Choroid plexus epithelial cell (primary cell): Measurements from ENCODE around the gene ZDHHC9.

Source experiments
- DNase-seq: peaks from one replicate; pipeline ENCODE4 v3.0.0-alpha.2; 2010; ENCODE audit warnings: low read depth
- H3K4me3 ChIP-seq: 2 replicates; pipeline ENCODE4 v1.5.1; 2011; ENCODE audit warnings: low read depth, mild to moderate bottlenecking, control low read depth, low read length, moderate library complexity
- CTCF ChIP-seq: conservative IDR thresholded peaks from 2 replicates; pipeline ENCODE4 v1.5.1; 2011; ENCODE audit warnings: low read depth, mild to moderate bottlenecking, control low read depth, inconsistent platforms, low read length, moderate library complexity

ZDHHC9 gene

GRCh38 chrX:129831091-129831885, 12.4 kb downstream of the ZDHHC9 start:
- TF ChIP-seq CTCF, result no peak
- DNase-seq, result no peak

GRCh38 chrX:129830494-129830893, 13.2 kb downstream of the ZDHHC9 start:
- TF ChIP-seq CTCF, result no peak
- no peak overlapping the region for H3K4me3 ChIP-seq
- no peak for DNase-seq

More at GRCh38 chrX:129831091-129831885, 12.4 kb downstream of the ZDHHC9 start:
- H3K4me3 ChIP-seq, result no peak overlapping the region

- TF ChIP-seq CTCF, result no peak
- no peak overlapping the region for H3K4me3 ChIP-seq
- DNase-seq, result no peak
Measured at GRCh38 chrX:129825746-129826505, 17.8 kb downstream of the ZDHHC9 start.

DNA sequence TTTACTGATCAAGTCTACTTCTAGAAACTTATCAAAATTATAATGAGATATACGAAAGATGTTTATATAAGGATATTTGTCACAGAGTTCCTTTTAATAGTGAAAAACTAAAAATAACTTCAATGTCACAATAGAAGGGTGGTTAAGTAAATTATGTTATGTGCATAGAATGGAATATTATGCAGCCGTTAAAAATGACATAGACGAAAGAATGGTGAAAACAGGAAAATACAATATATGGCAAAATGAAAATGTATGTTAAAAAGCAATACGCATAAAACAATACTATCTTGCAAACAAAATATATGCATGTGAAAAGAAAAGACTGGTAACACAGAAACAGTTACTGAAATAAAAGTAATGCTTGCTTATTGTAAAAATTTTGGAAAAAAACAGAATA, 19.1 kb downstream of the ZDHHC9 start:
- no peak for TF ChIP-seq CTCF
- H3K4me3 ChIP-seq, result no peak overlapping the region

DNA sequence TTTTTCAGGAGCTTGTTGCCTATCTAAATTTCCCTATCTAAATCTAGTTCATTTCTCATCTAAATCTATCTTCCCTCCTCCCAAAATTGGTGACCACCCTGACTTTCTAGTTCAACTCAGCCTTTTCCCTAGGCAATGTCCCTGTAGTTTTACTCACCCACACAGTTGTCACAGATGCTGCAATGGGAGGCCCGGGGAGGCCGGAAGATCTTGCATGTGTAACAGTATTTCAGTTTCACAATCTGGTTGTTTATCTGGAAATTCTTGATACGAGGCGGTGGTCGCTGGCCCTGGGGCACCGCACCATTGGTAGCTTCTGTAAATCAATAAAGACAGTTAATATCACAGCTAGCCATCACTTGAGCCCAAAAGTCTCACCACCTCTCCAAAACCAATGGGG, 20.2 kb downstream of the ZDHHC9 start:
- no peak overlapping the region for H3K4me3 ChIP-seq
- TF ChIP-seq CTCF, result no peak
- DNase-seq, result no peak

More for the DNA sequence above, 19.1 kb downstream of the ZDHHC9 start:
- DNase-seq, result no peak

GRCh38 chrX:129823115-129823514, 20.6 kb downstream of the ZDHHC9 start:
- peak; percentile 66 for DNase-seq
- no peak overlapping the region for H3K4me3 ChIP-seq
- TF ChIP-seq CTCF, result peak; percentile 67

- no peak for TF ChIP-seq CTCF
- no peak overlapping the region for H3K4me3 ChIP-seq
- no peak for DNase-seq
Measured at GRCh38 chrX:129818123-129818522, 25.6 kb downstream of the ZDHHC9 start.
